ENCODE results near the gene CNGA4.

The CNGA4 gene

GRCh38 chr11:6203327-6203726, 35.6 kb upstream of the CNGA4 start:
- Histone ChIP-seq H3K9ac (no peak overlapping the region), H4K20me1 (no peaks in the 10 kb centered on the region), H3K9me3 (no peaks in the 10 kb centered on the region), H3K27me3 (no peaks in the 10 kb centered on the region), H3K4me2 (peak overlapping the region; percentile 23; the same call in 1 of the 2 replicates), H3K27ac (no peak overlapping the region), H3K4me1 (peaks cover 10% of the 10 kb centered on the region), H3K4me3 (no peak overlapping the region), H3K36me3 (peaks cover 32% of the 10 kb centered on the region)
- no peak for TF ChIP-seq Cebpa-rat (IDR thresholded peaks at IDR 0.05)

- Histone ChIP-seq H3K36me3 (peaks cover 46% of the 10 kb centered on the region), H4K20me1 (no peaks in the 10 kb centered on the region), H3K27ac (no peak overlapping the region), H3K9ac (no peak overlapping the region), H3K27me3 (no peaks in the 10 kb centered on the region), H3K4me1 (peaks cover 10% of the 10 kb centered on the region), H3K4me2 (no peak overlapping the region), H3K4me3 (no peak overlapping the region), H3K9me3 (no peaks in the 10 kb centered on the region)
- TF ChIP-seq Cebpa-rat (IDR thresholded peaks at IDR 0.05): no peak
These were observed 34.2 kb upstream of the CNGA4 start for GRCh38 chr11:6204706-6205105.

- Histone ChIP-seq H3K4me1 (peaks cover 10% of the 10 kb centered on the region), H3K4me2 (no peak within 1 kb of the TSS), H3K27ac (no peak within 1 kb of the TSS), H4K20me1 (no peaks in the 10 kb centered on the region), H3K27me3 (no peaks in the 10 kb centered on the region), H3K9me3 (no peaks in the 10 kb centered on the region), H3K36me3 (peaks cover 52% of the 10 kb centered on the region), H3K9ac (no peak within 1 kb of the TSS), H3K4me3 (no peak within 1 kb of the TSS)
- TF ChIP-seq Cebpa-rat (IDR thresholded peaks at IDR 0.05): no peak
These were observed 33.5 kb upstream of the CNGA4 start, which contains the start of gene C11orf42 for GRCh38 chr11:6205366-6205765. Gene C11orf42, plus strand, starts transcription at chr11:6205557. Its CDS starts 59 bp downstream, at chr11:6205616.

- Histone ChIP-seq H3K27ac (no peak overlapping the region), H3K4me3 (no peak overlapping the region), H4K20me1 (no peaks in the 10 kb centered on the region), H3K36me3 (peaks cover 65% of the 10 kb centered on the region), H3K4me1 (peaks cover 10% of the 10 kb centered on the region), H3K27me3 (no peaks in the 10 kb centered on the region), H3K9me3 (no peaks in the 10 kb centered on the region), H3K9ac (no peak overlapping the region), H3K4me2 (no peak overlapping the region)
- no peak for TF ChIP-seq Cebpa-rat (IDR thresholded peaks at IDR 0.05)
These were observed 32.3 kb upstream of the CNGA4 start for GRCh38 chr11:6206456-6207180.

GRCh38 chr11:6209801-6210200, 29.1 kb upstream of the CNGA4 start:
- Histone ChIP-seq H3K4me3 (no peak overlapping the region), H3K4me1 (no peaks in the 10 kb centered on the region), H3K27ac (no peak overlapping the region), H3K9me3 (no peaks in the 10 kb centered on the region), H3K36me3 (peaks cover 97% of the 10 kb centered on the region), H3K27me3 (no peaks in the 10 kb centered on the region), H3K9ac (no peak overlapping the region), H3K4me2 (no peak overlapping the region), H4K20me1 (no peaks in the 10 kb centered on the region)
- TF ChIP-seq Cebpa-rat (IDR thresholded peaks at IDR 0.05): no peak

GRCh38 chr11:6210274-6210955, 28.5 kb upstream of the CNGA4 start:
- Histone ChIP-seq H3K9me3 (no peaks in the 10 kb centered on the region), H3K4me1 (no peaks in the 10 kb centered on the region), H3K27me3 (no peaks in the 10 kb centered on the region), H3K4me2 (no peak overlapping the region), H3K4me3 (no peak overlapping the region), H3K36me3 (peaks cover 99% of the 10 kb centered on the region), H3K9ac (no peak overlapping the region), H3K27ac (no peak overlapping the region), H4K20me1 (no peaks in the 10 kb centered on the region)
- no peak for TF ChIP-seq Cebpa-rat (IDR thresholded peaks at IDR 0.05)

GRCh38 chr11:6214530-6214929, 24.4 kb upstream of the CNGA4 start:
- Histone ChIP-seq H4K20me1 (no peaks in the 10 kb centered on the region), H3K9ac (no peak overlapping the region), H3K27ac (no peak overlapping the region), H3K9me3 (no peaks in the 10 kb centered on the region), H3K27me3 (no peaks in the 10 kb centered on the region), H3K4me3 (no peak overlapping the region), H3K4me2 (no peak overlapping the region), H3K36me3 (peaks cover 99% of the 10 kb centered on the region), H3K4me1 (peaks cover 4% of the 10 kb centered on the region; the same call in 1 of the 2 replicates)
- no peak for TF ChIP-seq Cebpa-rat (IDR thresholded peaks at IDR 0.05)

GRCh38 chr11:6216501-6216900, 22.4 kb upstream of the CNGA4 start:
- H3K9me3 ChIP-seq: no peaks in the 10 kb centered on the region
- H3K4me3 ChIP-seq: no peak overlapping the region
- H3K27ac ChIP-seq: no peak overlapping the region
- H3K4me1 ChIP-seq: peaks cover 10% of the 10 kb centered on the region; the same call in 1 of the 2 replicates
- no peak for TF ChIP-seq Cebpa-rat (IDR thresholded peaks at IDR 0.05)
- no peaks in the 10 kb centered on the region for H3K27me3 ChIP-seq
- peaks cover 92% of the 10 kb centered on the region for H3K36me3 ChIP-seq
- H3K4me2 ChIP-seq: no peak overlapping the region
- no peak overlapping the region for H3K9ac ChIP-seq
- no peaks in the 10 kb centered on the region for H4K20me1 ChIP-seq

- no peaks in the 10 kb centered on the region for H3K27me3 ChIP-seq
- H3K4me1 ChIP-seq: peaks cover 10% of the 10 kb centered on the region; the same call in 1 of the 2 replicates
- no peaks in the 10 kb centered on the region for H3K9me3 ChIP-seq
- H3K36me3 ChIP-seq: peaks cover 92% of the 10 kb centered on the region
- H3K9ac ChIP-seq: no peak overlapping the region
- no peak overlapping the region for H3K4me3 ChIP-seq
- no peak overlapping the region for H3K4me2 ChIP-seq
- TF ChIP-seq Cebpa-rat (IDR thresholded peaks at IDR 0.05): no peak
- no peak overlapping the region for H3K27ac ChIP-seq
- no peaks in the 10 kb centered on the region for H4K20me1 ChIP-seq
These were observed 21.2 kb upstream of the CNGA4 start for GRCh38 chr11:6217722-6218121.

- Histone ChIP-seq H3K4me1 (peaks cover 10% of the 10 kb centered on the region; the same call in 1 of the 2 replicates), H3K27me3 (no peaks in the 10 kb centered on the region), H3K4me3 (no peak overlapping the region), H3K9ac (no peak overlapping the region), H3K27ac (no peak overlapping the region), H3K4me2 (0 out of 2 replicates have a peak overlapping the region, but pooled peaks have one; percentile 18), H4K20me1 (0 out of 2 replicates have a peak, but pooled peaks cover 10% of the 10 kb centered on the region), H3K36me3 (peaks cover 92% of the 10 kb centered on the region), H3K9me3 (no peaks in the 10 kb centered on the region)
- no peak for TF ChIP-seq Cebpa-rat (IDR thresholded peaks at IDR 0.05)
These were observed 19.5 kb upstream of the CNGA4 start for GRCh38 chr11:6219359-6219758.

All from BLaER1 (cell line).